ENCODE measurements around the gene PRIMPOL.

PRIMPOL gene

DNA sequence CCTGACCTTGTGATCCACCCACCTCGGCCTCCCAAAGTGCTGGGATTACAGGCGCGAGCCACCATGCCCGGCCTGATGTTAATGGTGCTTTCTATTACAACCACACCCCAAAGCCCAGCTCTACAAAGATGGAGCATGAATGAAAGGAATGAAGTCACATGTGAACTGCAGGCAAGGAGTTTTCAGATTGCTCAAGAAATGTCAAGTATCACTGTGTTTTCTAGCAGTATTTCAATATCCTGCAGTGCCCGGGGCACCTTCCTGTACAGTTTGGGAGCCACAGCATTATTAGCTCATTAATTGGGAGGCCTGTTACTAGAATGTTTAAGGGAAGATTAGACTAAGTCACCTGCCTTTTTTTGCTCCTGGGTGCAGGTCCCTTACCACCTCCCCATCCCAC lies 40.1 kb downstream of the PRIMPOL start:
- TF ChIP-seq, protein P1, sequence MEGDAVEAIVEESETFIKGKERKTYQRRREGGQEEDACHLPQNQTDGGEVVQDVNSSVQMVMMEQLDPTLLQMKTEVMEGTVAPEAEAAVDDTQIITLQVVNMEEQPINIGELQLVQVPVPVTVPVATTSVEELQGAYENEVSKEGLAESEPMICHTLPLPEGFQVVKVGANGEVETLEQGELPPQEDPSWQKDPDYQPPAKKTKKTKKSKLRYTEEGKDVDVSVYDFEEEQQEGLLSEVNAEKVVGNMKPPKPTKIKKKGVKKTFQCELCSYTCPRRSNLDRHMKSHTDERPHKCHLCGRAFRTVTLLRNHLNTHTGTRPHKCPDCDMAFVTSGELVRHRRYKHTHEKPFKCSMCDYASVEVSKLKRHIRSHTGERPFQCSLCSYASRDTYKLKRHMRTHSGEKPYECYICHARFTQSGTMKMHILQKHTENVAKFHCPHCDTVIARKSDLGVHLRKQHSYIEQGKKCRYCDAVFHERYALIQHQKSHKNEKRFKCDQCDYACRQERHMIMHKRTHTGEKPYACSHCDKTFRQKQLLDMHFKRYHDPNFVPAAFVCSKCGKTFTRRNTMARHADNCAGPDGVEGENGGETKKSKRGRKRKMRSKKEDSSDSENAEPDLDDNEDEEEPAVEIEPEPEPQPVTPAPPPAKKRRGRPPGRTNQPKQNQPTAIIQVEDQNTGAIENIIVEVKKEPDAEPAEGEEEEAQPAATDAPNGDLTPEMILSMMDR (IDR thresholded peaks at IDR 0.05; ENCODE audit: borderline replicate concordance, insufficient read depth, low read depth, low read length): no peak
- no peak overlapping the region for H3K4me3 ChIP-seq (ENCODE audit: low read depth, low read length)

DNA sequence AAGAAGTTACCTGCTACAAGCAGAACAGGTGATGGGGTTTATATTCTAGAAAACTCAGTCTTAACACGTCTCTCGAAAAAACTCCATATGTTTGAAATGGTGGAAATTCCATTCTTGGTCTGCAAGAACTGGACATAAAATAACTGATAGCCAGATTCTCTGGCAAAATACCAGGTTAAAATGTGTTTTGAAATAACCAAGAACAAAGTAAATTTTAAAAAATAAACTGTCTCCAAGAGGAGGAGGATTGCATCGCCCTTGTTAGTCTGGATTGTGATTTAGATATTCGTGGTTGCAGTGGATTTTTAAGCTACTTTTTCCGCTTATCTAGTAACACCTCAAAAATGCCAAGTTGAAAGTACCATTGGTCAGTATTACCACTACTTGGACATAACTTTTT lies 43.5 kb downstream of the PRIMPOL start:
- TF ChIP-seq, protein P1 (IDR thresholded peaks at IDR 0.05; ENCODE audit: borderline replicate concordance, insufficient read depth, low read depth, low read length): no peak
- H3K4me3 ChIP-seq (ENCODE audit: low read depth, low read length): no peak overlapping the region

DNA sequence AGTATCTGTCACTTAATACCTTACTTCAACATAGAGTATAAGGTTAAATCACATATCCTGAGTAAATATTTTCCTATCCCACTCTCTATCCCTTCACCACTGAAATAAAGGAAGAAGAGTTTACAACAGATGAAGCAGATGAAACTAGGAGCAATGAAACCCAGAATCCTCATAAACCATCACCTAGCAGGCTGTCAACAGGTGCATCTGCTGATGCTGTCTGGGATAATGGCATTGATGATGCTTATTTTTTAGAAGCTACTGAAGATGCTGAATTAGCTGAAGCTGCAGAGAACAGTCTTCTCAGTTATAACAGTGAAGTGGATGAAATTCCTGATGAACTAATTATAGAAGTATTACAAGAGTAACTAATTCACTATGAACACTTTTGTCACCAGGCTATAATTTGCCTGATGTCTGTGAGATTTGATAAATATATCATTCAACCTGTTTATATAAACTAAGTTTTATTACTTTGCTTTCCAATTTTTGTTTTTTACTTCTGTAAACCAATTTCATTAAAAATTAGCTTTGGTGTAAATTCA lies 44.9 kb downstream of the PRIMPOL start:
- TF ChIP-seq, protein P1 (IDR thresholded peaks at IDR 0.05; ENCODE audit: borderline replicate concordance, insufficient read depth, low read depth, low read length): no peak
- no peak overlapping the region for H3K4me3 ChIP-seq (ENCODE audit: low read depth, low read length)

DNA sequence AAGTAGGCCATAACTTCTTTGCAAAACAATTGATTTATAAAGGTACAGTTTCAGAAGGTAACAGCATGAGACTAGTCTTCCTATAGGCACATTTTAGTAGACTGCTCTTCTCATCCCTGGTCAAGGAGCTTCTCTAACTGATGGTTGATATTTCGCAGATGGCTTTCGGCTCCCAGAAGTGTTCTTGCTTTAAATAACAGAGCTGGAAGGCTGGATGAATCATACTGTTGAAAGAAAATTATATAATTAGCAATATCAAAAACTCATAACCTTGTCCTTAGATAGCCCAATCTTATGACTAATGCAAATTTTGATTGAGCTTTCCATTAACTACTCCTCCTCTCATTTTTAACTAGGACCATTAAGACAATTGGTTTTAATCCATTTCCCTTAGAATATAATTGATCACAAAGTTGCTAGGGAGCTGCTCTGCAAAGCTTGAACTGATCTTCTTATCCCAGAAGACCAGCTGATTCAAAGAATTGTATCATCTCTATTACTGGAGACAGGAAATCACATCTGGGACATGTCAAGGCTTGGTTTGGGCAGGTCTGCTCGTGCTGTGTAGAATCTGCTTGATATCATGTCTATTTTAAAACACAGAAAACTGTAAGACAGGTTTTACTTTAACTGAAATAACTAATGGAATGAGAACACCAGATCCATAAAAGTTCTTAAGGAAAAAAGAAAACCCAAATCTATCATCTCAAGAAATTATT lies 45.8 kb downstream of the PRIMPOL start:
- TF ChIP-seq, protein P1 (IDR thresholded peaks at IDR 0.05; ENCODE audit: borderline replicate concordance, insufficient read depth, low read depth, low read length): no peak
- no peak overlapping the region for H3K4me3 ChIP-seq (ENCODE audit: low read depth, low read length)

DNA sequence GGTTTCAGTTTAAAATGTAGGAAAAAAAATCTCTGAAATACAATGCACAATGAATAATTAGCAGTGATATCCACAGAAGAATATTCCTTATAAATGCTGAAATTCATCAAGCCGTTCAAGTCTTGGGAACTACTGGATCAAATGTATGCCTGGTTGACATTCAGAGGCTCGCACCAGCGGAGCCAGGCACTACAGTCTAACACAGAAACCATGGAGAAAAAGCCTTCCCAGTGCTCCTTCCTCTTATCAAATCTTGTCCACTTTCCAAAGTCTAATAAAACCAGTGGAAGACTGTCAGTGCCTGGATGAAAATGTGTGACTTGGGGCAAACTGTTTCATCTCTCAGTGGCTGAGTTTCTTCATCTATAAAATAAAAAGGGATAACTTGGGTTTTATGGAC lies 48.4 kb downstream of the PRIMPOL start:
- no peak overlapping the region for H3K4me3 ChIP-seq (ENCODE audit: low read depth, low read length)
- TF ChIP-seq, protein P1 (IDR thresholded peaks at IDR 0.05; ENCODE audit: borderline replicate concordance, insufficient read depth, low read depth, low read length): no peak

DNA sequence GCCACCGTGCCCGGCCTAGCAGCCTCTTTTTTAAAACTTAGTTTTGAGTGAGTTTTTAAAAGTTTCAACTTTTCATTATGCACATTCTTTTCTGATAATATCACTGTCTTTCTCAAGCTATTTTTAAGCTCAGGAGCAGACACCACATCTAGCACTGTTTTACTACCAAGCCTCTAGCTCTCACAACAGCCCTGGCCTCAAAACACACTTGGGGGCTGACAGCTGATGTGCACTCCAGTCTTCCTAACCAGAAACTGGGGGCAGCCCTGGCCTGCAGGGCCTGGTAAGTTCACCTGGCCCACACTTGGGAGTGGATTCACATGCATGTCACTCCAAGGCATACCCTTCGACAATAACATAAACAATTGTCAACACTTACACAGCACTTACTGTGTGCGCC lies 50.4 kb downstream of the PRIMPOL start:
- TF ChIP-seq, protein P1 (IDR thresholded peaks at IDR 0.05; ENCODE audit: borderline replicate concordance, insufficient read depth, low read depth, low read length): no peak
- H3K4me3 ChIP-seq (ENCODE audit: low read depth, low read length): no peak overlapping the region

DNA sequence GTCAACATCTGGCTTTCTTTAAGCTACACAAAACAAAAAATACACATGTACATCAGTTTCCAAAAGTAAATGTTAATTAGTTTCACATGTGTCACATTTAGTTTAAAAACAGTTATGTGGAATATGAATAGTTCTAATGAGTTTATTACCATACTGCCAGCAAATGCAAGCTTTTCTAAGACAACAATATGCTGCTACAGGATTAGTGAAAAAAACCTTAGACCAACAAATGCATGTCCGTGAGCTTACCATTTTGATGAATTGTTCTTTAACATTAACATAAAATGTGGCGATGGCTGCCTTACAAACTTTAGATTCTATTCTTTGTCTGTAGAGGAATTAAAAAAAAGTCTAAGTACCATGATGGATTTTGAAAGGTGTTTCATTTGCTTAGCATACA lies 52.6 kb downstream of the PRIMPOL start:
- no peak overlapping the region for H3K4me3 ChIP-seq (ENCODE audit: low read depth, low read length)
- TF ChIP-seq, protein P1 (IDR thresholded peaks at IDR 0.05; ENCODE audit: borderline replicate concordance, insufficient read depth, low read depth, low read length): no peak
